DND-41 (cell line): Measurements from ENCODE around the gene EIPR1.
"Not testable (repeated sequence)": the region's sequence is repeated elsewhere in the genome, so short reads cannot be mapped to it uniquely, and the experiment has no call there.

Experiments used
- ATAC-seq: fragments of 200-7000 bp; cut with Tn5 transposase; 3 replicates; pipeline ENCODE4 v1.9.1; 2021; ENCODE audit warnings: low read depth; ENCODE audit not compliant: insufficient read depth
- DNase-seq: peaks from one replicate; pipeline ENCODE4 v3.0.0-alpha.2; 2020
- H2AFZ ChIP-seq: 2 replicates; pipeline ENCODE4 v1.6.0; 2012; ENCODE audit warnings: low read depth, low read length
- H3K27ac ChIP-seq: 2 replicates; pipeline ENCODE4 v1.5.1; 2012; ENCODE audit warnings: low read length, inconsistent platforms
- H3K27me3 ChIP-seq: fragments of 200-600 bp; sonication (generic); 2 replicates; pipeline ENCODE4 v1.6.0; 2012; ENCODE audit warnings: low read length, mild to moderate bottlenecking, inconsistent platforms; ENCODE audit not compliant: insufficient read depth, poor library complexity
- H3K36me3 ChIP-seq: 2 replicates; pipeline ENCODE4 v1.5.1; 2012; ENCODE audit warnings: low read length, inconsistent platforms; ENCODE audit not compliant: insufficient read depth
- H3K4me1 ChIP-seq: 2 replicates; pipeline ENCODE4 v1.5.1; 2012; ENCODE audit warnings: mild to moderate bottlenecking, low read length; ENCODE audit not compliant: insufficient read depth
- H3K4me2 ChIP-seq: 2 replicates; pipeline ENCODE4 v1.6.0; 2012; ENCODE audit warnings: mild to moderate bottlenecking, moderate library complexity, low read length, inconsistent platforms; ENCODE audit not compliant: insufficient read depth
- H3K4me3 ChIP-seq, 2 experiments: fragments of 200-600 bp in 1 of 2; shearing (Covaris generic) in 1 of 2; 2 replicates each; pipeline ENCODE4 v1.5.1; 2012 to 2016; ENCODE audit warnings: inconsistent platforms in 2 of 2, low read length in 2 of 2, mild to moderate bottlenecking in 2 of 2, low read depth in 1 of 2, moderate library complexity in 1 of 2
- H3K79me2 ChIP-seq: 2 replicates; pipeline ENCODE4 v1.6.0; 2012; ENCODE audit warnings: low read length, inconsistent platforms; ENCODE audit not compliant: insufficient read depth
- H3K9ac ChIP-seq: 2 replicates; pipeline ENCODE4 v1.6.0; 2012; ENCODE audit warnings: low read depth, mild to moderate bottlenecking, inconsistent platforms, low read length, moderate library complexity
- H3K9me3 ChIP-seq: 2 replicates; pipeline ENCODE4 v1.5.1; 2012; ENCODE audit warnings: low read length, moderate library complexity, mild to moderate bottlenecking, inconsistent platforms; ENCODE audit not compliant: insufficient read depth, severe bottlenecking
- H4K20me1 ChIP-seq: 2 replicates; pipeline ENCODE4 v1.6.0; 2012; ENCODE audit warnings: low read length; ENCODE audit not compliant: insufficient read depth
- CTCF ChIP-seq: IDR thresholded peaks from 2 replicates; pipeline ENCODE4 v1.5.1; 2012; ENCODE audit warnings: borderline replicate concordance, low read length, moderate library complexity, mild to moderate bottlenecking; ENCODE audit not compliant: poor library complexity, severe bottlenecking; ENCODE audit errors: extremely low read depth
- EZH2 ChIP-seq: IDR thresholded peaks from 3 replicates; pipeline ENCODE4 v1.6.1; 2012; ENCODE audit warnings: borderline replicate concordance, low read depth, mild to moderate bottlenecking, moderate library complexity, low read length, inconsistent platforms; ENCODE audit not compliant: severe bottlenecking

Gene EIPR1

GRCh38 chr2:3289171-3289515, 88.5 kb downstream of the EIPR1 start:
- Histone ChIP-seq H3K4me2 (no peak overlapping the region), H2AFZ (no peak overlapping the region), H3K27ac (no peak overlapping the region), H4K20me1 (no peaks in the 10 kb centered on the region), H3K79me2 (no peaks in the 10 kb centered on the region), H3K9ac (no peak overlapping the region), H3K9me3 (peaks cover 6% of the 10 kb centered on the region), H3K4me3 (no peak overlapping the region), H3K4me1 (no peaks in the 10 kb centered on the region), H3K36me3 (no peaks in the 10 kb centered on the region), H3K27me3 (no peaks in the 10 kb centered on the region)
- ATAC-seq: no peak
- TF ChIP-seq EZH2: no peak
- TF ChIP-seq CTCF: no peak
- no peak for DNase-seq

DNA sequence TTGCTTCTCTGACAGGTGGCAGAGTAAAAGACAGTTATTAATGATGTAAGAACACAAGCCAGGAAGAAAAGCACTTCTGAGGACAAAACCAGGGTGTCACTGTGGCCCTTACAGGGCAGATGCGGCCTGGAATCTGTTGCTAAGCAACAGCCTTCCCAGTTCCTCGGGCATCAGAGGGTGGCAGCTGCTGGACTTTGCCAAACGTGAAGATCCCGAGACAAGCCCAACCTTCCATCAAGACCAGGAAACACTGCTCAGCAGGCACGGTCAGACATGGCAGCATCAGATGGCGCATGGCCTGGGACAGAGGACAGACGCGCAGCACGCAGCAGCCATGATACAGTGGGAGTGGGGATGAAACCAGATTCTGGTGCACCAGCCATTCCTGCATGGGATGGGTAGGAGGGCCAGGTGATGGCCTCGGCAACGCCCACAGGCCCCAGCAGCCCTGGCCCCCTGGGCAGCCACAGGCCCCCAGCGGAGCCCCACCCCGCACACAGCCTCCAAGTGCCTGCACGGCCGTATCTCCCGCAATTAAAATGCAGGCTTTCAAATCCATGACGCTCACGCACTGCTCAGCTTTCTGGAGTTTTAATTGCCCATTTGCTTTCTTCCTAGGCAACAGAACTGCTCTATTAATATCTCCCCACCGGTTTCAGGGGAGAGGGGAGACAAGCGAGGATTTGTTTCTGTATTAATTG, 89.0 kb downstream of the EIPR1 start:
- no peak overlapping the region for H3K4me2 ChIP-seq
- ATAC-seq: no peak
- H3K4me1 ChIP-seq: no peaks in the 10 kb centered on the region
- no peaks in the 10 kb centered on the region for H3K36me3 ChIP-seq
- no peak overlapping the region for H3K9ac ChIP-seq
- H4K20me1 ChIP-seq: no peaks in the 10 kb centered on the region
- H3K27me3 ChIP-seq: no peaks in the 10 kb centered on the region
- no peak overlapping the region for H3K27ac ChIP-seq
- no peaks in the 10 kb centered on the region for H3K79me2 ChIP-seq
- no peak for TF ChIP-seq EZH2
- no peak for TF ChIP-seq CTCF
- no peak for DNase-seq
- H2AFZ ChIP-seq: no peak overlapping the region
- no peak overlapping the region for H3K4me3 ChIP-seq
- peaks cover 6% of the 10 kb centered on the region for H3K9me3 ChIP-seq

GRCh38 chr2:3287896-3288295, 89.7 kb downstream of the EIPR1 start:
- no peak overlapping the region for H3K4me3 ChIP-seq
- DNase-seq: no peak
- no peaks in the 10 kb centered on the region for H3K79me2 ChIP-seq
- peaks cover 6% of the 10 kb centered on the region for H3K9me3 ChIP-seq
- H3K27me3 ChIP-seq: no peaks in the 10 kb centered on the region
- no peak for TF ChIP-seq CTCF
- no peak for TF ChIP-seq EZH2
- no peaks in the 10 kb centered on the region for H3K36me3 ChIP-seq
- H3K9ac ChIP-seq: no peak overlapping the region
- no peak for ATAC-seq
- no peaks in the 10 kb centered on the region for H4K20me1 ChIP-seq
- no peak overlapping the region for H3K4me2 ChIP-seq
- no peak overlapping the region for H2AFZ ChIP-seq
- no peak overlapping the region for H3K27ac ChIP-seq
- H3K4me1 ChIP-seq: no peaks in the 10 kb centered on the region

DNA sequence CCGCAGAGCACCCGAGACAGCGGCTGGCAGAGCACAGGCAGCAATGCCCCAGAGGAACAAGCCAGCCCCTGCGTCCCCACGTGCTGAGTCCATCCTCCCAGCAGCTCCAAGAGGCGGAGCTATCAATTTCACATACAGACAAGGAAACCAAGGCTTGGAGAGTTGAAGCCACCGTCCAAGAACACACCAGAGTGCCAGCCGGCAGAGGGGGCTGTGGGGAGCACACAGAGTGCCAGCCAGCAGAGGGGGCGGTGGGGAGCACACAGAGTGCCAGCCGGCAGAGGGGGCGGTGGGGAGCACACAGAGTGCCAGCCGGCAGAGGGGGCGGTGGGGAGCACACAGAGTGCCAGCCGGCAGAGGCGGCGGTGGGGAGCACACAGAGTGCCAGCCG, 91.0 kb downstream of the EIPR1 start:
- not testable (repeated sequence) for H3K9ac ChIP-seq, H4K20me1 ChIP-seq, H3K27me3 ChIP-seq, H3K79me2 ChIP-seq, DNase-seq, ATAC-seq, H3K27ac ChIP-seq, H3K36me3 ChIP-seq, H3K4me2 ChIP-seq, H3K4me1 ChIP-seq, H3K9me3 ChIP-seq, H3K4me3 ChIP-seq, H2AFZ ChIP-seq
